Measurements from ENCODE around the gene ATP2B2.

The ATP2B2 gene

GRCh38 chr3:10492364-10493201 is 12.8 kb downstream of the ATP2B2 start:
- DNase-seq = no peak

DNA sequence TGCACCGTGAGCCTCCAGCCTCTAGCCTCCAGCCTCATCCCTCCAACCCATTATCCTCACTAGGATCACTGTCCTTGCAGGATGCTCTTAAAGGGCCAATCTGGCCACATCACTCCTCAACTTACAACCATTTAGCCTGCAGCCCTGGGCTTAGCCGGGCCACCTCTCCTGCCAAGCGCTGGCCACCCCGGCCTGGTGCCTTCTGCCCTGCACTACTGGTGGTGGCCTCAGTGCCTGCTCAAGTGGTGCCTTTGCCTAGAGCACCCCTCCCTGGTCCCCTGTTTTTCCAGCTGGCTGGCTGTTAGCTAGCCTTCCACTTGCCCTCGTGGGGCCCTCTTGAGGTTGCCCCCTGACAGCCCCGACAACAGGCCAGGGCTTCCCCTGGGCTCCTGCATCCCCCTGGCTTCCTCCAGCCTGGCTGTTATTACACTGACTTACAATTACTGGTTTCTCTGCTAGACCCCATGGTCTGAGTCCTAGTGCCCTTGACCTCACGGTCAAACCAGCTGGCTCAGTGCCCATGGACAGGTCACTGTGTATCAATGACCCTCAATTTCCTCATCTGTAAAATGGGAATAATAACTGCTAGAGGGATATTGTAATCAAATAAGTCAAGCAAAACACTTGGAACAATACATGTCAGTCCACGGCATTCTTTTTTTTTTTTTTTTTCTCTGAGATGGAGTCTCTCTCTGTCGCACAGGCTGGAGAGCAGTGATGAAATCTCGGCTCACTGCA is 15.5 kb downstream of the ATP2B2 start:
- no peak for DNase-seq

- DNase-seq = no peak
These were observed 17.3 kb downstream of the ATP2B2 start for GRCh38 chr3:10487988-10488633.

- no peak for DNase-seq
These were observed 19.6 kb downstream of the ATP2B2 start for GRCh38 chr3:10485806-10486205.

DNA sequence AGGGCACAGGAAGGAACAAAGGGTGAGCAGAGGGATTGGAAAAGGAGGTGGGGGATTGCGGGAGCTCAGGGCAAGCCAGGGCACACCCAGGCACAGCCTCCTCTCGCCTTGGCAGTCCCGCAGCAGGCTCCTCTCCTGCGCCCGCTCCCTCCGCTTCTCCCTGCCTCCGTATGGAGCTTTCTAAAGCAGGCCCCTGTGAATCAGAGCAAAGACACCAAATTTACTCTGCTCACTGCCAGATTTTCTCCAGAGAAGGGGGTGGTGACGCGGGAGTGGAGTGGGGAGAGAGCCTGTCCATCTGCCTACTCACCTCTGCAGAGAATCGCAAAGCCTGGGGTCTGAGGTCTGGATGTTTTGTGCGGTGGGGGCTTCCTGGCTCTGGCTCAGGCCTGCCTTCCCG is 20.0 kb downstream of the ATP2B2 start:
- DNase-seq = no peak

- DNase-seq = no peak
These were observed 20.7 kb downstream of the ATP2B2 start for GRCh38 chr3:10484709-10485108.

- DNase-seq = no peak
These were observed 21.6 kb downstream of the ATP2B2 start for GRCh38 chr3:10483686-10484345.

GRCh38 chr3:10483364-10483675 is 22.1 kb downstream of the ATP2B2 start:
- no peak for DNase-seq

- no peak for DNase-seq
These were observed 22.6 kb downstream of the ATP2B2 start for GRCh38 chr3:10482631-10483363.

- DNase-seq = no peak
These were observed 24.5 kb downstream of the ATP2B2 start for GRCh38 chr3:10480871-10481378.

DNA sequence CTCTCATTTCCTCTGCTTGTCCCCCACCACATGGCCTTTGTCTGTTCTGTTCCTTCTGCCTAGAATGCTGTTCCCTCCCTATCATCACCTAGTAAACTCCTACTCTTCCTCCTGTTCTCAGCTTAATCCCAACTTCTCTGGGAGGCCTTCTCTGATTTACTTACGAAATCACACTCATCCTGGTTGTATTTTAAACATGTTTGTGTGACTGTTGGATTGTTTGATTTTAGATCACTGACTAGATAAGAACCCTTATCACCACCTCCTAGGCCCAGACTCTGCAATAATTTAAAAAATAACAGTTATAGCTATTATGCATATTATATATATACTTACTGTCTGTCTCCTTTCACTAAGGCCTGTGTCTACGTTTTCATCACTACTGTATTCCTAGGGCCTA is 26.1 kb downstream of the ATP2B2 start:
- DNase-seq = no peak

DNA sequence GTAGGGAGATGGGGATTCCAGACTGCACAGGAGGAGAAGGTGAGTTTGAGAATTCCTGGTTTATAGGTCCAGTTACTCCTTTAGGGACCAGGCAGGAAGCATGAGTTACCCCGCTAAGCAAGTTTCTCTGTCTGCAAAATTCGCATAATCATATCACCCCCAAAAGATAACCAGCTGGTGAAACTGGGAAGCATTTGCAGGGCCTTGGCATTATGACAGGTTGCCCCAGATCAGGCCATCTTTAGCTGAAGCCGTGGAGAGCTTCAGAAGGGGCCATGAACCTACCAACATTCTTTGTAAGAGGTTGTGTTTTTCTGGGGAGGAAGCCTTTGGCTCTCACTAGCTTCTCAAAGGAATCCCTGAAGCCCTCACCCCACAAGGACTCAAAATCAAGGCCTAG is 29.4 kb downstream of the ATP2B2 start:
- DNase-seq = no peak

- no peak for DNase-seq
These were observed 30.5 kb downstream of the ATP2B2 start for GRCh38 chr3:10474847-10475246.

DNA sequence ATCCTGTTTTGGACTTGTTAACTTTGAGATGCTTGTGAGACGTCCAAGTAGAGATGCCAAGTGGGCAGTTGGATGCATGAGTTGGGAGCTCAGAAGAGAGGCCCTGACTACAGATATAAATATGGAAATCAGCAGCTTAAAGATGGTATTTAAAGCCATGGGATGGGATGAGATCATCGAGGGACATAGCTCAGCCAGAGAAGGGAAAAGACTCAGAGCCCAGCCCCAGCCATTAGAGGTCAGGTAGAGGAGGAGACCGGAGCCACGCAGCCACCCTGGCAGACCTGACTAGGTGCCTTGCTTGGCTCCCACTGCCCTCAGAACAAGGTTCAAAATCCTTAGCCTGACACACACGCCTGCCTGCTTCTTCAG is 31.1 kb downstream of the ATP2B2 start:
- no peak for DNase-seq

DNA sequence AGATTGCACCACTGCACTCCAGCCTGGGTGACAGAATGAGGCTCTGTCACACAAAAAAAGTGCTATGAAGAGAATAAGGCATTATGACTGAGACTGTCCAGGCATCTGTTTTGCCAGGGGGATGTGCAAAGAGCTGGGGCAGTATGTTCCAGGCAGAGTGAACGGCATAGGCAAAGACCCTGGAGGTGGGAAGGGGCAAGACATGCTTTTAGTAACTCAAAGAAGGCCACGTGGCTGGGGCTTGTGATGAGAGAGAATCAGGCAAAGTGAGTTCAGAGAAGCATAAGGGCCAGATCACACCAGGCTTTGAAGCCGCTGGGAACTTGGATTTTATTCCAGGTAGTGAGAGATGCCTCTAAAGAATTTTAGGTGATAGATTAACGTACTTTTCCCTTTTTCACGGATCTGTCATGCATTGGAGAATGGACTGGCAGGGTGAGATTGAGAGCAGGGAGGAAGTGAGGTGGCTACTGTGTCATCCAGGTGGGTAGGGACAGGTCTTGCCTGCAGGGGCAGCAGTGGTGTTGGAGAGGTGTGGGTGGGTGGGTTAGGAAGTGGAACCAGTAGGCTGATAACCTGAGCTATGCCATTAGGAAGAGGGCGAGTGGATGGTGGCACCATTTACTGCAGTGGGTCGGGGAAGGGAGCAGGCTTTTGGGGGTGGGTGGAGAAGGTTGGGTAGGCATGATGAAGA is 31.7 kb downstream of the ATP2B2 start:
- no peak for DNase-seq

GRCh38 chr3:10472877-10473440 is 32.4 kb downstream of the ATP2B2 start:
- DNase-seq = no peak

DNA sequence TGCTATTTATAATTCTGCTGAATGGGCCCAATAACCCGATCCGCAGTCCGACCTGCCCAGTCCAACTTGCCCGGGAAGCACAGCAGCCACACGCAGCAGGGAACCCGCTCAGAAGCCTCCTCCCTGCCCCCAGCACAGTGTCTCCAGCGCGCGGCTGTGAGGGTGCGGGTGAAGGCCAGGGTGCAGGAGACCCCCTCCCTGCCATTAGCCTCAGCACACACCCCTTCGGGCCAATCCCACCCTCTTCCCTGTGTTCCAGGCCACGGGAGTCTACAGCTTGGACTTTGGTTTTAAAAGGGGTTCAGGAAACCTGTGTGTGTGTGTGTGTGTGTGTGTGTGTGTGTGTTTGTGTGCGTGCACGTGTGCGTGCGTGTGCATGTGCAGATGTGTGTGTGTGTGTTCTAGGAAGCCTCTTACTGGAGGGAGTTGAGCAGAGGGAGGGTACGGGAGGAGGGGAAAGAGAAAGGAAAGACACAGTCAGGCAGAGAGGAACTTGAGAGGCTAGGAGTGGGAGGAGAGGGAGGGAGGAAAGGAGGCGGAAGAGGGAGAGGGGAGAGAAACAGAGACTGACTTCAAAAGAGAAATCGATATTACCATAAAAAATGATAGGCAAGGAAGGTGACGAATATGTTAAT is 34.2 kb downstream of the ATP2B2 start:
- peak; percentile 2 for DNase-seq

GRCh38 chr3:10470120-10471053 is 35.0 kb downstream of the ATP2B2 start:
- DNase-seq = no peak

- no peak for DNase-seq
These were observed 35.8 kb downstream of the ATP2B2 start for GRCh38 chr3:10469441-10470119.

Measured in fibroblast of upper back skin (primary cell).